HEK293 (cell line): ENCODE measurements around the gene BCL6.
A peak's percentile ranks its signal among the peaks of the same experiment; 100 is the strongest.

Experiments
- GLIS1 ChIP-seq: fragments of 450-650 bp; formaldehyde crosslinking; IDR thresholded peaks from 2 replicates; pipeline ENCODE4 v1.5.1; 2016; ENCODE audit warnings: missing biosample characterization, missing genetic modification characterization
- KLF10 ChIP-seq: fragments of 450-650 bp; IDR thresholded peaks from 2 replicates; pipeline ENCODE4 v1.5.1; 2018; ENCODE audit warnings: missing biosample characterization, mild to moderate bottlenecking, missing genetic modification characterization
- KLF9 ChIP-seq: fragments of 450-650 bp; formaldehyde crosslinking; IDR thresholded peaks from 2 replicates; pipeline ENCODE4 v1.5.1; 2016; ENCODE audit warnings: missing biosample characterization, missing genetic modification characterization, low read depth
- MZF1 ChIP-seq: fragments of 450-650 bp; formaldehyde crosslinking; IDR thresholded peaks from 2 replicates; pipeline ENCODE4 v1.5.1; 2017; ENCODE audit warnings: missing biosample characterization, missing genetic modification characterization, borderline replicate concordance
- TCF7L2 ChIP-seq: IDR thresholded peaks from 2 replicates; pipeline ENCODE4 v1.6.1; 2011; ENCODE audit warnings: low read depth, mild to moderate bottlenecking, inconsistent platforms, low read length, moderate library complexity, borderline replicate concordance
- ZBTB8A ChIP-seq: fragments of 450-650 bp; formaldehyde crosslinking; IDR thresholded peaks from 2 replicates; pipeline ENCODE4 v1.5.1; 2016; ENCODE audit warnings: missing biosample characterization, missing genetic modification characterization
- ZEB2 ChIP-seq: fragments of 450-650 bp; formaldehyde crosslinking; IDR thresholded peaks from 2 replicates; pipeline ENCODE4 v1.5.1; 2016; ENCODE audit warnings: missing biosample characterization, missing genetic modification characterization
- ZNF132 ChIP-seq: fragments of 450-650 bp; formaldehyde crosslinking; IDR thresholded peaks from 2 replicates; pipeline ENCODE4 v1.5.1; 2017; ENCODE audit warnings: missing biosample characterization, missing genetic modification characterization, borderline replicate concordance
- ZNF175 ChIP-seq: fragments of 450-650 bp; formaldehyde crosslinking; IDR thresholded peaks from 2 replicates; pipeline ENCODE4 v1.5.1; 2016; ENCODE audit warnings: missing biosample characterization, missing genetic modification characterization
- ZNF2 ChIP-seq: fragments of 450-650 bp; formaldehyde crosslinking; IDR thresholded peaks from 2 replicates; pipeline ENCODE4 v1.5.1; 2016; ENCODE audit warnings: missing biosample characterization, missing genetic modification characterization
- ZNF239 ChIP-seq: fragments of 450-650 bp; formaldehyde crosslinking; IDR thresholded peaks from 2 replicates; pipeline ENCODE4 v1.5.1; 2016; ENCODE audit warnings: missing biosample characterization, missing genetic modification characterization
- ZNF266 ChIP-seq: fragments of 450-650 bp; formaldehyde crosslinking; IDR thresholded peaks from 2 replicates; pipeline ENCODE4 v1.5.1; 2016; ENCODE audit warnings: missing biosample characterization, missing genetic modification characterization, low read depth
- ZNF292 ChIP-seq: fragments of 450-650 bp; formaldehyde crosslinking; IDR thresholded peaks from 2 replicates; pipeline ENCODE4 v1.5.1; 2016; ENCODE audit warnings: low read depth, missing biosample characterization, missing genetic modification characterization, borderline replicate concordance
- ZNF37A ChIP-seq: fragments of 450-650 bp; IDR thresholded peaks from 2 replicates; pipeline ENCODE4 v1.5.1; 2018; ENCODE audit warnings: missing biosample characterization, missing genetic modification characterization
- ZNF629 ChIP-seq: fragments of 450-650 bp; formaldehyde crosslinking; IDR thresholded peaks from 2 replicates; pipeline ENCODE4 v1.5.1; 2017; ENCODE audit warnings: missing biosample characterization, missing genetic modification characterization
- ZNF664 ChIP-seq: fragments of 450-650 bp; formaldehyde crosslinking; IDR thresholded peaks from 2 replicates; pipeline ENCODE4 v1.5.1; 2016; ENCODE audit warnings: missing biosample characterization, missing genetic modification characterization
- ZNF777 ChIP-seq: fragments of 450-650 bp; formaldehyde crosslinking; IDR thresholded peaks from 2 replicates; pipeline ENCODE4 v1.5.1; 2017; ENCODE audit warnings: missing biosample characterization, missing genetic modification characterization, borderline replicate concordance
- ZNF837 ChIP-seq: fragments of 450-650 bp; formaldehyde crosslinking; IDR thresholded peaks from 2 replicates; pipeline ENCODE4 v1.5.1; 2016; ENCODE audit warnings: missing biosample characterization, missing genetic modification characterization
- ZNF843 ChIP-seq: fragments of 450-650 bp; formaldehyde crosslinking; IDR thresholded peaks from 2 replicates; pipeline ENCODE4 v1.5.1; 2016; ENCODE audit warnings: missing biosample characterization, missing genetic modification characterization
- TF ChIP-seq, protein P1 (sequence below): fragments of 450-650 bp; formaldehyde crosslinking; IDR thresholded peaks from 2 replicates; pipeline ENCODE4 v1.5.1; 2017; ENCODE audit warnings: missing biosample characterization, missing genetic modification characterization
- TF ChIP-seq, protein P2 (sequence below): fragments of 450-650 bp; formaldehyde crosslinking; IDR thresholded peaks from 2 replicates; pipeline ENCODE4 v1.5.1; 2016; ENCODE audit warnings: missing biosample characterization, missing genetic modification characterization
- TF ChIP-seq, protein P3 (sequence below): fragments of 450-650 bp; formaldehyde crosslinking; IDR thresholded peaks from 2 replicates; pipeline ENCODE4 v1.5.1; 2016; ENCODE audit warnings: missing biosample characterization, missing genetic modification characterization
- TF ChIP-seq, protein P4 (sequence below): fragments of 450-650 bp; formaldehyde crosslinking; IDR thresholded peaks from 2 replicates; pipeline ENCODE4 v1.5.1; 2016; ENCODE audit warnings: missing biosample characterization, missing genetic modification characterization
- TF ChIP-seq, protein P5 (sequence below): fragments of 450-650 bp; formaldehyde crosslinking; IDR thresholded peaks from 2 replicates; pipeline ENCODE4 v1.5.1; 2016; ENCODE audit warnings: missing biosample characterization, missing genetic modification characterization
- TF ChIP-seq, protein P6 (sequence below): fragments of 450-650 bp; formaldehyde crosslinking; IDR thresholded peaks from 2 replicates; pipeline ENCODE4 v1.5.1; 2016; ENCODE audit warnings: missing biosample characterization, missing genetic modification characterization, low read depth

BCL6 gene

DNA sequence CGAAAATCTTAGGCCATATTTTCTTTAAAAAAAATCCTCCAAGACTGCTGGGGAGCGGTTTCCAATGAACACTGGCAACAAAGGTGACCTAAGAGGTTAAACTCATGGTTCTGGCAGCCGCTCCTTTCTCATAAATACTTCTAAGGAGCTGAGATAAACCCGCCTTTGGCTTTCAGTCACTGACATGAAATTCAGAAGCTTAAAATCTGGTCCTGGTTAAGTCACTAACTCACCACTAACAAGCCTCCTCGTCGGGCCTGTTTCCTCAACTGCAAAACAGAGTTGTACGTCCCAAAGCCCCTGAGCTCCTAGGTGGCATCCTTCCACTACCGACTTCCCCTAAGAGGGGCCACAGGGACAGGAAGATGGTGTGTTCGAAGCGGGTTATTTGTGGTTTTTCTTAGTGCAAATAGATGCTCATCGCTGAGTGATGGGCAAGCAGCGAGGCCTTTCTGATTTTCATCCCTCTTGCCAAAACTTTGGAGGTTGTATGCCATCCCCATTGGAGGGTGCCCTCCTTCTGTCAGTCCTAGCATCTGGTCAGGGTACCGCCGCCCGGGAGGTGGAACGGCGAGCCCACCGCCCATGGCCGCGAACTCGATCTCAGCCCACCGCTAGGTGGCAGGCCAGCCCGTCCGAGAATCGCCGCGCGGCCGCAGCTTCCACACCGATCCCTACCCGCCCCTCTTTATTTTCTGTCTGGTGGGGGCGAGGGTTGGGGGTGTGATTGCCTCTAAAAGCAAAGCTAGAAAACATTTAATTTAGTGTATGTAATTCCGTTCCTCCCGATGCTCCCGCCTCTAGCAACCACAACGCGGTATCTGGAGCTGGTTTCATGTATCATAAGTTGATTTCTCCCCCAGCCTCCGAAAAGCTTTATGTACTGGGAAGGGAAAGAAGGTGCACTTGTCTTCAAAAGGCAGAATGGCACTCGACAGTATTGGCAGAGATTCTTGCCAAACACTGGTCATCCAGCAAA is 4.6 kb downstream of the BCL6 start (continued):
- TF ChIP-seq, protein P1, sequence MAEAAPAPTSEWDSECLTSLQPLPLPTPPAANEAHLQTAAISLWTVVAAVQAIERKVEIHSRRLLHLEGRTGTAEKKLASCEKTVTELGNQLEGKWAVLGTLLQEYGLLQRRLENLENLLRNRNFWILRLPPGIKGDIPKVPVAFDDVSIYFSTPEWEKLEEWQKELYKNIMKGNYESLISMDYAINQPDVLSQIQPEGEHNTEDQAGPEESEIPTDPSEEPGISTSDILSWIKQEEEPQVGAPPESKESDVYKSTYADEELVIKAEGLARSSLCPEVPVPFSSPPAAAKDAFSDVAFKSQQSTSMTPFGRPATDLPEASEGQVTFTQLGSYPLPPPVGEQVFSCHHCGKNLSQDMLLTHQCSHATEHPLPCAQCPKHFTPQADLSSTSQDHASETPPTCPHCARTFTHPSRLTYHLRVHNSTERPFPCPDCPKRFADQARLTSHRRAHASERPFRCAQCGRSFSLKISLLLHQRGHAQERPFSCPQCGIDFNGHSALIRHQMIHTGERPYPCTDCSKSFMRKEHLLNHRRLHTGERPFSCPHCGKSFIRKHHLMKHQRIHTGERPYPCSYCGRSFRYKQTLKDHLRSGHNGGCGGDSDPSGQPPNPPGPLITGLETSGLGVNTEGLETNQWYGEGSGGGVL, result 0 out of 2 replicates have a peak, but pooled peaks have one; percentile 25
- TF ChIP-seq, protein P2, sequence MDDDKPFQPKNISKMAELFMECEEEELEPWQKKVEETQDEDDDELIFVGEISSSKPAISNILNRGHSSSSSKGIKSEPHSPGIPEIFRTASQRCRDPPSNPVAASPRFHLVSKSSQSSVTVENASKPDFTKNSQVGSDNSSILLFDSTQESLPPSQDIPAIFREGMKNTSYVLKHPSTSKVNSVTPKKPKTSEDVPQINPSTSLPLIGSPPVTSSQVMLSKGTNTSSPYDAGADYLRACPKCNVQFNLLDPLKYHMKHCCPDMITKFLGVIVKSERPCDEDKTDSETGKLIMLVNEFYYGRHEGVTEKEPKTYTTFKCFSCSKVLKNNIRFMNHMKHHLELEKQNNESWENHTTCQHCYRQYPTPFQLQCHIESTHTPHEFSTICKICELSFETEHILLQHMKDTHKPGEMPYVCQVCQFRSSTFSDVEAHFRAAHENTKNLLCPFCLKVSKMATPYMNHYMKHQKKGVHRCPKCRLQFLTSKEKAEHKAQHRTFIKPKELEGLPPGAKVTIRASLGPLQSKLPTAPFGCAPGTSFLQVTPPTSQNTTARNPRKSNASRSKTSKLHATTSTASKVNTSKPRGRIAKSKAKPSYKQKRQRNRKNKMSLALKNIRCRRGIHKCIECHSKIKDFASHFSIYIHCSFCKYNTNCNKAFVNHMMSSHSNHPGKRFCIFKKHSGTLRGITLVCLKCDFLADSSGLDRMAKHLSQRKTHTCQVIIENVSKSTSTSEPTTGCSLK (tag by site-specific recombination), result no peak
- TF ChIP-seq, protein P3, sequence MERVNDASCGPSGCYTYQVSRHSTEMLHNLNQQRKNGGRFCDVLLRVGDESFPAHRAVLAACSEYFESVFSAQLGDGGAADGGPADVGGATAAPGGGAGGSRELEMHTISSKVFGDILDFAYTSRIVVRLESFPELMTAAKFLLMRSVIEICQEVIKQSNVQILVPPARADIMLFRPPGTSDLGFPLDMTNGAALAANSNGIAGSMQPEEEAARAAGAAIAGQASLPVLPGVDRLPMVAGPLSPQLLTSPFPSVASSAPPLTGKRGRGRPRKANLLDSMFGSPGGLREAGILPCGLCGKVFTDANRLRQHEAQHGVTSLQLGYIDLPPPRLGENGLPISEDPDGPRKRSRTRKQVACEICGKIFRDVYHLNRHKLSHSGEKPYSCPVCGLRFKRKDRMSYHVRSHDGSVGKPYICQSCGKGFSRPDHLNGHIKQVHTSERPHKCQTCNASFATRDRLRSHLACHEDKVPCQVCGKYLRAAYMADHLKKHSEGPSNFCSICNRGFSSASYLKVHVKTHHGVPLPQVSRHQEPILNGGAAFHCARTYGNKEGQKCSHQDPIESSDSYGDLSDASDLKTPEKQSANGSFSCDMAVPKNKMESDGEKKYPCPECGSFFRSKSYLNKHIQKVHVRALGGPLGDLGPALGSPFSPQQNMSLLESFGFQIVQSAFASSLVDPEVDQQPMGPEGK, result peak; percentile 79
- TF ChIP-seq ZNF37A (tag by site-specific recombination) (no peak), ZBTB8A (tag by site-specific recombination) (peak; percentile 22), GLIS1 (tag by site-specific recombination) (no peak; the same call in 1 of the 2 replicates), KLF9 (tag by site-specific recombination) (0 out of 2 replicates have a peak, but pooled peaks have one; percentile 14), ZNF175 (tag by site-specific recombination) (no peak), ZNF292 (tag by site-specific recombination) (no peak), ZEB2 (tag by site-specific recombination) (peak; percentile 61), TCF7L2 (no peak), ZNF629 (no peak), ZNF266 (no peak), ZNF132 (tag by site-specific recombination) (no peak), ZNF777 (tag by site-specific recombination) (no peak), ZNF837 (tag by site-specific recombination) (no peak), KLF10 (tag by site-specific recombination) (0 out of 2 replicates have a peak, but pooled peaks have one; percentile 10), ZNF664 (tag by site-specific recombination) (no peak), ZNF2 (tag by site-specific recombination) (no peak), ZNF843 (tag by site-specific recombination) (no peak), ZNF239 (tag by site-specific recombination) (no peak), MZF1 (tag by site-specific recombination) (no peak)
- TF ChIP-seq, protein P4, sequence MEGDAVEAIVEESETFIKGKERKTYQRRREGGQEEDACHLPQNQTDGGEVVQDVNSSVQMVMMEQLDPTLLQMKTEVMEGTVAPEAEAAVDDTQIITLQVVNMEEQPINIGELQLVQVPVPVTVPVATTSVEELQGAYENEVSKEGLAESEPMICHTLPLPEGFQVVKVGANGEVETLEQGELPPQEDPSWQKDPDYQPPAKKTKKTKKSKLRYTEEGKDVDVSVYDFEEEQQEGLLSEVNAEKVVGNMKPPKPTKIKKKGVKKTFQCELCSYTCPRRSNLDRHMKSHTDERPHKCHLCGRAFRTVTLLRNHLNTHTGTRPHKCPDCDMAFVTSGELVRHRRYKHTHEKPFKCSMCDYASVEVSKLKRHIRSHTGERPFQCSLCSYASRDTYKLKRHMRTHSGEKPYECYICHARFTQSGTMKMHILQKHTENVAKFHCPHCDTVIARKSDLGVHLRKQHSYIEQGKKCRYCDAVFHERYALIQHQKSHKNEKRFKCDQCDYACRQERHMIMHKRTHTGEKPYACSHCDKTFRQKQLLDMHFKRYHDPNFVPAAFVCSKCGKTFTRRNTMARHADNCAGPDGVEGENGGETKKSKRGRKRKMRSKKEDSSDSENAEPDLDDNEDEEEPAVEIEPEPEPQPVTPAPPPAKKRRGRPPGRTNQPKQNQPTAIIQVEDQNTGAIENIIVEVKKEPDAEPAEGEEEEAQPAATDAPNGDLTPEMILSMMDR (tag by site-specific recombination), result peak; percentile 87
- TF ChIP-seq, protein P5, sequence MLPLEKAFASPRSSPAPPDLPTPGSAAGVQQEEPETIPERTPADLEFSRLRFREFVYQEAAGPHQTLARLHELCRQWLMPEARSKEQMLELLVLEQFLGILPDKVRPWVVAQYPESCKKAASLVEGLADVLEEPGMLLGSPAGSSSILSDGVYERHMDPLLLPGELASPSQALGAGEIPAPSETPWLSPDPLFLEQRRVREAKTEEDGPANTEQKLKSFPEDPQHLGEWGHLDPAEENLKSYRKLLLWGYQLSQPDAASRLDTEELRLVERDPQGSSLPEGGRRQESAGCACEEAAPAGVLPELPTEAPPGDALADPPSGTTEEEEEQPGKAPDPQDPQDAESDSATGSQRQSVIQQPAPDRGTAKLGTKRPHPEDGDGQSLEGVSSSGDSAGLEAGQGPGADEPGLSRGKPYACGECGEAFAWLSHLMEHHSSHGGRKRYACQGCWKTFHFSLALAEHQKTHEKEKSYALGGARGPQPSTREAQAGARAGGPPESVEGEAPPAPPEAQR (tag by site-specific recombination), result no peak
- TF ChIP-seq, protein P6, sequence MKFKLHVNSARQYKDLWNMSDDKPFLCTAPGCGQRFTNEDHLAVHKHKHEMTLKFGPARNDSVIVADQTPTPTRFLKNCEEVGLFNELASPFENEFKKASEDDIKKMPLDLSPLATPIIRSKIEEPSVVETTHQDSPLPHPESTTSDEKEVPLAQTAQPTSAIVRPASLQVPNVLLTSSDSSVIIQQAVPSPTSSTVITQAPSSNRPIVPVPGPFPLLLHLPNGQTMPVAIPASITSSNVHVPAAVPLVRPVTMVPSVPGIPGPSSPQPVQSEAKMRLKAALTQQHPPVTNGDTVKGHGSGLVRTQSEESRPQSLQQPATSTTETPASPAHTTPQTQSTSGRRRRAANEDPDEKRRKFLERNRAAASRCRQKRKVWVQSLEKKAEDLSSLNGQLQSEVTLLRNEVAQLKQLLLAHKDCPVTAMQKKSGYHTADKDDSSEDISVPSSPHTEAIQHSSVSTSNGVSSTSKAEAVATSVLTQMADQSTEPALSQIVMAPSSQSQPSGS, result no peak
- TF ChIP-seq, all 188 proteins: peak for 15
